Neural progenitor cell (in vitro differentiated cells): ENCODE results near the gene ARHGAP21.

ENCODE experiments used
- EZH2 ChIP-seq: fragments of 200-600 bp; sonication (generic); IDR thresholded peaks from 2 replicates; pipeline ENCODE4 v1.6.1; 2017; ENCODE audit warnings: antibody characterized with exemption, mild to moderate bottlenecking, moderate library complexity
- EZH2phosphoT487 ChIP-seq: fragments of 200-600 bp; sonication (generic); IDR thresholded peaks from 2 replicates; pipeline ENCODE4 v1.6.1; 2017; ENCODE audit warnings: antibody characterized with exemption
- TF ChIP-seq, protein P1 (sequence below): fragments of 200-600 bp; sonication (generic); IDR thresholded peaks from 2 replicates; pipeline ENCODE4 v1.5.1; 2017; ENCODE audit warnings: antibody characterized with exemption, mild to moderate bottlenecking

DNA sequence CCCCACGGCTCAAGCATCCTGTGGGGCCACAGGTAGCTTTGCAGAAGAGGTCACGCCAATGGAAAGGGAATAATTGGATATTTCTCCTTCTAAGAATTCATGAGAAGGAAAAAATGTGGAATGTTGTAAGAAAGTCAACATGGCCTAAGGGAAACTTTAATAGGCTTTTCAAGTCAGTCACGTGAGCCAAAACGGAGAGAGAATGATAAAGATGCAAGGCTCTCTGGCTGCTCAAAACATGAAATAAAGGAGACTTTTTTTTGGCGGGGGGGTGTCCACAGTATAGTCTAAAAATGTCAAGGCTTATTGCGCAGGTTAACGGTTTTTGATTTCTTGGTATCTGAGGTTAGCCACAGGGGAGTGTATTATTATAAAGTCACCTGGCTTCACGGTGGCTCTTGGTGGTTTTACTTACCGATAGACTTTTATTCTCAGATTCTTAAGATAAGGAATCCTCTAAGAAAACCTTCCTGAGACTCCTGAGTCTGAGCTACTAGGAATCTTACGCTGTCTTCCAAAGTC lies 148.1 kb downstream of the ARHGAP21 start:
- TF ChIP-seq EZH2 (no peak), EZH2phosphoT487 (no peak)
- TF ChIP-seq, protein P1, sequence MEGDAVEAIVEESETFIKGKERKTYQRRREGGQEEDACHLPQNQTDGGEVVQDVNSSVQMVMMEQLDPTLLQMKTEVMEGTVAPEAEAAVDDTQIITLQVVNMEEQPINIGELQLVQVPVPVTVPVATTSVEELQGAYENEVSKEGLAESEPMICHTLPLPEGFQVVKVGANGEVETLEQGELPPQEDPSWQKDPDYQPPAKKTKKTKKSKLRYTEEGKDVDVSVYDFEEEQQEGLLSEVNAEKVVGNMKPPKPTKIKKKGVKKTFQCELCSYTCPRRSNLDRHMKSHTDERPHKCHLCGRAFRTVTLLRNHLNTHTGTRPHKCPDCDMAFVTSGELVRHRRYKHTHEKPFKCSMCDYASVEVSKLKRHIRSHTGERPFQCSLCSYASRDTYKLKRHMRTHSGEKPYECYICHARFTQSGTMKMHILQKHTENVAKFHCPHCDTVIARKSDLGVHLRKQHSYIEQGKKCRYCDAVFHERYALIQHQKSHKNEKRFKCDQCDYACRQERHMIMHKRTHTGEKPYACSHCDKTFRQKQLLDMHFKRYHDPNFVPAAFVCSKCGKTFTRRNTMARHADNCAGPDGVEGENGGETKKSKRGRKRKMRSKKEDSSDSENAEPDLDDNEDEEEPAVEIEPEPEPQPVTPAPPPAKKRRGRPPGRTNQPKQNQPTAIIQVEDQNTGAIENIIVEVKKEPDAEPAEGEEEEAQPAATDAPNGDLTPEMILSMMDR, result no peak
